GM12878 (cell line): Measurements from ENCODE around the gene LRIT1.

Source experiments
- CEBPZ ChIP-seq: fragments of 150-350 bp; IDR thresholded peaks from 2 replicates; pipeline ENCODE4 v1.6.1; 2016; ENCODE audit warnings: low read depth, low read length
- CHD1 ChIP-seq: IDR thresholded peaks from 2 replicates; pipeline ENCODE4 v1.6.1; 2012; ENCODE audit warnings: low read depth, low read length, improper control_type of control experiment
- CHD4 ChIP-seq: fragments of 200-600 bp; sonication (generic); IDR thresholded peaks from 2 replicates; pipeline ENCODE4 v1.6.1; 2016; ENCODE audit warnings: mild to moderate bottlenecking
- CTCF ChIP-seq, 3 experiments: IDR thresholded peaks in 2 of 3; conservative IDR thresholded peaks in 1 of 3; 2 replicates each; pipeline ENCODE4 v1.5.1; 2011; ENCODE audit warnings: low read depth in 3 of 3, low read length in 3 of 3, mild to moderate bottlenecking in 3 of 3, control low read depth in 2 of 3, moderate library complexity in 2 of 3, inconsistent platforms in 1 of 3, mixed read lengths in 1 of 3; ENCODE audit not compliant: control insufficient read depth in 2 of 3, insufficient read depth in 1 of 3; ENCODE audit errors: extremely low read depth in 1 of 3
- POLR2A ChIP-seq: IDR thresholded peaks from 2 replicates; pipeline ENCODE4 v1.6.1; 2011; ENCODE audit warnings: low read depth, mild to moderate bottlenecking, low read length
- POU2F2 ChIP-seq: IDR thresholded peaks from 3 replicates; pipeline ENCODE4 v1.6.1; 2011; ENCODE audit warnings: low read depth, mild to moderate bottlenecking, low read length, borderline replicate concordance
- RAD21 ChIP-seq: IDR thresholded peaks from 2 replicates; pipeline ENCODE4 v1.6.1; 2011; ENCODE audit warnings: mild to moderate bottlenecking, low read depth, low read length, moderate library complexity; ENCODE audit not compliant: insufficient read depth
- SMARCA5 ChIP-seq: fragments of 450-650 bp; IDR thresholded peaks from 2 replicates; pipeline ENCODE4 v1.6.1; 2017; ENCODE audit warnings: mild to moderate bottlenecking
- SUPT20H ChIP-seq: IDR thresholded peaks from 2 replicates; pipeline ENCODE4 v1.6.1; 2011; ENCODE audit warnings: low read depth, mild to moderate bottlenecking, low read length, moderate library complexity, borderline replicate concordance; ENCODE audit not compliant: control insufficient read depth
- TF ChIP-seq, protein P1 (sequence below): IDR thresholded peaks from 2 replicates; pipeline ENCODE4 v1.6.1; 2011; ENCODE audit warnings: low read depth, low read length, improper control_type of control experiment, borderline replicate concordance
- TF ChIP-seq, protein P2 (sequence below): IDR thresholded peaks from 2 replicates; pipeline ENCODE4 v1.6.1; 2012; ENCODE audit warnings: low read depth, low read length, improper control_type of control experiment
- TF ChIP-seq, protein P3 (sequence below): IDR thresholded peaks from 2 replicates; pipeline ENCODE4 v1.6.1; 2012; ENCODE audit warnings: mild to moderate bottlenecking, low read depth, low read length

GRCh38 chr10:84201682-84202081 lies 39.7 kb downstream of the LRIT1 start:
- TF ChIP-seq, protein P1, sequence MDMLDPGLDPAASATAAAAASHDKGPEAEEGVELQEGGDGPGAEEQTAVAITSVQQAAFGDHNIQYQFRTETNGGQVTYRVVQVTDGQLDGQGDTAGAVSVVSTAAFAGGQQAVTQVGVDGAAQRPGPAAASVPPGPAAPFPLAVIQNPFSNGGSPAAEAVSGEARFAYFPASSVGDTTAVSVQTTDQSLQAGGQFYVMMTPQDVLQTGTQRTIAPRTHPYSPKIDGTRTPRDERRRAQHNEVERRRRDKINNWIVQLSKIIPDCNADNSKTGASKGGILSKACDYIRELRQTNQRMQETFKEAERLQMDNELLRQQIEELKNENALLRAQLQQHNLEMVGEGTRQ: no peak
- no peak for TF ChIP-seq CTCF (IDR thresholded peaks at IDR 0.05 in 2 of 3, conservative IDR thresholded peaks at IDR 0.05 in 1 of 3; ENCODE audit: control insufficient read depth in 2 of 3, extremely low read depth in 1 of 3, insufficient read depth in 1 of 3, low read depth in 3 of 3, low read length in 3 of 3)
- TF ChIP-seq POU2F2: no peak
- TF ChIP-seq CHD4: no peak
- no peak for TF ChIP-seq SUPT20H
- no peak for TF ChIP-seq SMARCA5
- no peak for TF ChIP-seq CHD1
- TF ChIP-seq POLR2A: no peak
- TF ChIP-seq, protein P2, sequence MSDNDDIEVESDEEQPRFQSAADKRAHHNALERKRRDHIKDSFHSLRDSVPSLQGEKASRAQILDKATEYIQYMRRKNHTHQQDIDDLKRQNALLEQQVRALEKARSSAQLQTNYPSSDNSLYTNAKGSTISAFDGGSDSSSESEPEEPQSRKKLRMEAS: no peak
- no peak for TF ChIP-seq CEBPZ
- TF ChIP-seq RAD21: no peak
- TF ChIP-seq, protein P3, sequence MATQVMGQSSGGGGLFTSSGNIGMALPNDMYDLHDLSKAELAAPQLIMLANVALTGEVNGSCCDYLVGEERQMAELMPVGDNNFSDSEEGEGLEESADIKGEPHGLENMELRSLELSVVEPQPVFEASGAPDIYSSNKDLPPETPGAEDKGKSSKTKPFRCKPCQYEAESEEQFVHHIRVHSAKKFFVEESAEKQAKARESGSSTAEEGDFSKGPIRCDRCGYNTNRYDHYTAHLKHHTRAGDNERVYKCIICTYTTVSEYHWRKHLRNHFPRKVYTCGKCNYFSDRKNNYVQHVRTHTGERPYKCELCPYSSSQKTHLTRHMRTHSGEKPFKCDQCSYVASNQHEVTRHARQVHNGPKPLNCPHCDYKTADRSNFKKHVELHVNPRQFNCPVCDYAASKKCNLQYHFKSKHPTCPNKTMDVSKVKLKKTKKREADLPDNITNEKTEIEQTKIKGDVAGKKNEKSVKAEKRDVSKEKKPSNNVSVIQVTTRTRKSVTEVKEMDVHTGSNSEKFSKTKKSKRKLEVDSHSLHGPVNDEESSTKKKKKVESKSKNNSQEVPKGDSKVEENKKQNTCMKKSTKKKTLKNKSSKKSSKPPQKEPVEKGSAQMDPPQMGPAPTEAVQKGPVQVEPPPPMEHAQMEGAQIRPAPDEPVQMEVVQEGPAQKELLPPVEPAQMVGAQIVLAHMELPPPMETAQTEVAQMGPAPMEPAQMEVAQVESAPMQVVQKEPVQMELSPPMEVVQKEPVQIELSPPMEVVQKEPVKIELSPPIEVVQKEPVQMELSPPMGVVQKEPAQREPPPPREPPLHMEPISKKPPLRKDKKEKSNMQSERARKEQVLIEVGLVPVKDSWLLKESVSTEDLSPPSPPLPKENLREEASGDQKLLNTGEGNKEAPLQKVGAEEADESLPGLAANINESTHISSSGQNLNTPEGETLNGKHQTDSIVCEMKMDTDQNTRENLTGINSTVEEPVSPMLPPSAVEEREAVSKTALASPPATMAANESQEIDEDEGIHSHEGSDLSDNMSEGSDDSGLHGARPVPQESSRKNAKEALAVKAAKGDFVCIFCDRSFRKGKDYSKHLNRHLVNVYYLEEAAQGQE: no peak
